ENCODE data around the gene C1QTNF9.

The C1QTNF9 gene

GRCh38 chr13:24339937-24340607, 30.7 kb downstream of the C1QTNF9 start:
- Histone ChIP-seq H4K12ac (ENCODE audit: low read depth, low read length) (no peak overlapping the region), H3K4me3 (ENCODE audit: low read depth, low read length) (no peak overlapping the region), H3K23ac (ENCODE audit: low read length) (no peak overlapping the region), H3K9ac (ENCODE audit: low read length) (no peak overlapping the region), H3K4me1 (ENCODE audit: control insufficient read depth in 1 of 2, insufficient read depth in 2 of 2, low read length in 2 of 2) (no peaks in the 10 kb centered on the region), H3K9me3 (ENCODE audit: insufficient read depth, low read depth, low read length) (peaks cover 3% of the 10 kb centered on the region), H2BK120ac (ENCODE audit: insufficient read depth, low read length, poor library complexity) (no peak overlapping the region), H4K91ac (ENCODE audit: low read depth, low read length) (no peak overlapping the region), H2AK5ac (ENCODE audit: low read length) (no peak overlapping the region), H3K4ac (ENCODE audit: low read depth, low read length) (no peak overlapping the region), H4K8ac (ENCODE audit: low read depth, low read length) (no peak overlapping the region), H2BK5ac (ENCODE audit: low read depth, low read length, poor library complexity) (no peak overlapping the region), H3K79me1 (ENCODE audit: low read length) (no peaks in the 10 kb centered on the region), H3K27ac (ENCODE audit: low read depth, low read length) (no peak overlapping the region), H3K4me2 (ENCODE audit: low read length) (no peak overlapping the region), H3K79me2 (ENCODE audit: control insufficient read depth, insufficient read depth, low read length, poor library complexity) (no peaks in the 10 kb centered on the region), H2AFZ (ENCODE audit: insufficient read depth, low read length, poor library complexity) (no peak overlapping the region), H3K27me3 (ENCODE audit: insufficient read depth, low read length) (no peaks in the 10 kb centered on the region), H3K18ac (ENCODE audit: low read length) (no peak overlapping the region), H3K14ac (ENCODE audit: low read length) (no peak overlapping the region), H3K36me3 (ENCODE audit: control insufficient read depth in 1 of 2, insufficient read depth in 2 of 2, low read length in 2 of 2) (no peaks in the 10 kb centered on the region), H2BK12ac (ENCODE audit: low read length) (no peak overlapping the region)
- whole genome bisulfite sequencing (ENCODE audit: extremely low coverage, insufficient coverage, insufficient read length), result no CpG with 5 or more reads among the region's 35 CpGs
- DNase-seq, result no peak

GRCh38 chr13:24340608-24340955, 31.2 kb downstream of the C1QTNF9 start:
- H3K18ac ChIP-seq (ENCODE audit: low read length), result no peak overlapping the region
- no peaks in the 10 kb centered on the region for H3K79me2 ChIP-seq (ENCODE audit: control insufficient read depth, insufficient read depth, low read length, poor library complexity)
- no peak overlapping the region for H2BK12ac ChIP-seq (ENCODE audit: low read length)
- H3K9ac ChIP-seq (ENCODE audit: low read length), result no peak overlapping the region
- no peak overlapping the region for H2BK5ac ChIP-seq (ENCODE audit: low read depth, low read length, poor library complexity)
- H3K4me2 ChIP-seq (ENCODE audit: low read length), result no peak overlapping the region
- no peak overlapping the region for H2AFZ ChIP-seq (ENCODE audit: insufficient read depth, low read length, poor library complexity)
- H4K91ac ChIP-seq (ENCODE audit: low read depth, low read length), result no peak overlapping the region
- no peaks in the 10 kb centered on the region for H3K4me1 ChIP-seq (ENCODE audit: control insufficient read depth in 1 of 2, insufficient read depth in 2 of 2, low read length in 2 of 2)
- no peak overlapping the region for H2AK5ac ChIP-seq (ENCODE audit: low read length)
- no peak overlapping the region for H3K4ac ChIP-seq (ENCODE audit: low read depth, low read length)
- DNase-seq, result no peak
- H3K36me3 ChIP-seq (ENCODE audit: control insufficient read depth in 1 of 2, insufficient read depth in 2 of 2, low read length in 2 of 2), result no peaks in the 10 kb centered on the region
- H3K79me1 ChIP-seq (ENCODE audit: low read length), result no peaks in the 10 kb centered on the region
- no peak overlapping the region for H4K8ac ChIP-seq (ENCODE audit: low read depth, low read length)
- H3K27ac ChIP-seq (ENCODE audit: low read depth, low read length), result no peak overlapping the region
- H4K12ac ChIP-seq (ENCODE audit: low read depth, low read length), result no peak overlapping the region
- H3K27me3 ChIP-seq (ENCODE audit: insufficient read depth, low read length), result no peaks in the 10 kb centered on the region
- H2BK120ac ChIP-seq (ENCODE audit: insufficient read depth, low read length, poor library complexity), result no peak overlapping the region
- no peak overlapping the region for H3K4me3 ChIP-seq (ENCODE audit: low read depth, low read length)
- no CpG with 5 or more reads among the region's 26 CpGs for whole genome bisulfite sequencing (ENCODE audit: extremely low coverage, insufficient coverage, insufficient read length)
- peaks cover 3% of the 10 kb centered on the region for H3K9me3 ChIP-seq (ENCODE audit: insufficient read depth, low read depth, low read length)
- H3K14ac ChIP-seq (ENCODE audit: low read length), result no peak overlapping the region
- H3K23ac ChIP-seq (ENCODE audit: low read length), result no peak overlapping the region

- H2AK5ac ChIP-seq (ENCODE audit: low read length), result no peak overlapping the region
- peaks cover 3% of the 10 kb centered on the region for H3K9me3 ChIP-seq (ENCODE audit: insufficient read depth, low read depth, low read length)
- no peak overlapping the region for H2BK5ac ChIP-seq (ENCODE audit: low read depth, low read length, poor library complexity)
- WGBS (ENCODE audit: extremely low coverage, insufficient coverage, insufficient read length), result no CpG with 5 or more reads among the region's 3 CpGs
- no peak overlapping the region for H4K91ac ChIP-seq (ENCODE audit: low read depth, low read length)
- H2BK120ac ChIP-seq (ENCODE audit: insufficient read depth, low read length, poor library complexity), result no peak overlapping the region
- no peak overlapping the region for H3K9ac ChIP-seq (ENCODE audit: low read length)
- no peak overlapping the region for H2AFZ ChIP-seq (ENCODE audit: insufficient read depth, low read length, poor library complexity)
- H3K4me1 ChIP-seq (ENCODE audit: control insufficient read depth in 1 of 2, insufficient read depth in 2 of 2, low read length in 2 of 2), result no peaks in the 10 kb centered on the region
- H3K36me3 ChIP-seq (ENCODE audit: control insufficient read depth in 1 of 2, insufficient read depth in 2 of 2, low read length in 2 of 2), result no peaks in the 10 kb centered on the region
- H3K4ac ChIP-seq (ENCODE audit: low read depth, low read length), result no peak overlapping the region
- H3K79me1 ChIP-seq (ENCODE audit: low read length), result no peaks in the 10 kb centered on the region
- no peak overlapping the region for H3K4me3 ChIP-seq (ENCODE audit: low read depth, low read length)
- H3K4me2 ChIP-seq (ENCODE audit: low read length), result no peak overlapping the region
- H3K14ac ChIP-seq (ENCODE audit: low read length), result no peak overlapping the region
- no peaks in the 10 kb centered on the region for H3K27me3 ChIP-seq (ENCODE audit: insufficient read depth, low read length)
- no peak overlapping the region for H4K12ac ChIP-seq (ENCODE audit: low read depth, low read length)
- H3K18ac ChIP-seq (ENCODE audit: low read length), result no peak overlapping the region
- no peak overlapping the region for H4K8ac ChIP-seq (ENCODE audit: low read depth, low read length)
- H3K23ac ChIP-seq (ENCODE audit: low read length), result no peak overlapping the region
- DNase-seq, result no peak
- no peak overlapping the region for H2BK12ac ChIP-seq (ENCODE audit: low read length)
- no peaks in the 10 kb centered on the region for H3K79me2 ChIP-seq (ENCODE audit: control insufficient read depth, insufficient read depth, low read length, poor library complexity)
- H3K27ac ChIP-seq (ENCODE audit: low read depth, low read length), result no peak overlapping the region
Observed at GRCh38 chr13:24341439-24341838, 32.1 kb downstream of the C1QTNF9 start.

GRCh38 chr13:24348385-24348784, 39.0 kb downstream of the C1QTNF9 start:
- Histone ChIP-seq H3K79me2 (ENCODE audit: control insufficient read depth, insufficient read depth, low read length, poor library complexity) (no peaks in the 10 kb centered on the region), H2BK120ac (ENCODE audit: insufficient read depth, low read length, poor library complexity) (no peak overlapping the region), H3K36me3 (ENCODE audit: control insufficient read depth in 1 of 2, insufficient read depth in 2 of 2, low read length in 2 of 2) (no peaks in the 10 kb centered on the region), H3K4me3 (ENCODE audit: low read depth, low read length) (no peak overlapping the region), H2AFZ (ENCODE audit: insufficient read depth, low read length, poor library complexity) (no peak overlapping the region), H3K9ac (ENCODE audit: low read length) (no peak overlapping the region), H3K27me3 (ENCODE audit: insufficient read depth, low read length) (no peaks in the 10 kb centered on the region), H4K12ac (ENCODE audit: low read depth, low read length) (no peak overlapping the region), H3K9me3 (ENCODE audit: insufficient read depth, low read depth, low read length) (peaks cover 2% of the 10 kb centered on the region), H3K27ac (ENCODE audit: low read depth, low read length) (no peak overlapping the region), H2BK5ac (ENCODE audit: low read depth, low read length, poor library complexity) (no peak overlapping the region), H4K91ac (ENCODE audit: low read depth, low read length) (no peak overlapping the region), H2BK12ac (ENCODE audit: low read length) (no peak overlapping the region), H3K23ac (ENCODE audit: low read length) (no peak overlapping the region), H3K4ac (ENCODE audit: low read depth, low read length) (no peak overlapping the region), H3K4me2 (ENCODE audit: low read length) (no peak overlapping the region), H4K8ac (ENCODE audit: low read depth, low read length) (no peak overlapping the region), H3K14ac (ENCODE audit: low read length) (no peak overlapping the region), H3K4me1 (ENCODE audit: control insufficient read depth in 1 of 2, insufficient read depth in 2 of 2, low read length in 2 of 2) (no peaks in the 10 kb centered on the region), H3K79me1 (ENCODE audit: low read length) (no peaks in the 10 kb centered on the region), H3K18ac (ENCODE audit: low read length) (no peak overlapping the region), H2AK5ac (ENCODE audit: low read length) (no peak overlapping the region)
- DNase-seq, result no peak
- WGBS (ENCODE audit: extremely low coverage, insufficient coverage, insufficient read length), result no CpG with 5 or more reads among the region's 5 CpGs
